Measurements from ENCODE around the gene RASGRP4. TPM values are rescaled to one million over a fixed set of nuclear protein-coding genes. Genes with fewer than 3 reads are reported as not detected.

RASGRP4 gene
- total and polyA plus RNA-seq, 10 of the 15 experiments (the other 5 are each of a cell fraction or from before 2014, with no cell fraction given) = 0.24 to 7.4 (median 3.3) TPM

- TF ChIP-seq, protein P1, sequence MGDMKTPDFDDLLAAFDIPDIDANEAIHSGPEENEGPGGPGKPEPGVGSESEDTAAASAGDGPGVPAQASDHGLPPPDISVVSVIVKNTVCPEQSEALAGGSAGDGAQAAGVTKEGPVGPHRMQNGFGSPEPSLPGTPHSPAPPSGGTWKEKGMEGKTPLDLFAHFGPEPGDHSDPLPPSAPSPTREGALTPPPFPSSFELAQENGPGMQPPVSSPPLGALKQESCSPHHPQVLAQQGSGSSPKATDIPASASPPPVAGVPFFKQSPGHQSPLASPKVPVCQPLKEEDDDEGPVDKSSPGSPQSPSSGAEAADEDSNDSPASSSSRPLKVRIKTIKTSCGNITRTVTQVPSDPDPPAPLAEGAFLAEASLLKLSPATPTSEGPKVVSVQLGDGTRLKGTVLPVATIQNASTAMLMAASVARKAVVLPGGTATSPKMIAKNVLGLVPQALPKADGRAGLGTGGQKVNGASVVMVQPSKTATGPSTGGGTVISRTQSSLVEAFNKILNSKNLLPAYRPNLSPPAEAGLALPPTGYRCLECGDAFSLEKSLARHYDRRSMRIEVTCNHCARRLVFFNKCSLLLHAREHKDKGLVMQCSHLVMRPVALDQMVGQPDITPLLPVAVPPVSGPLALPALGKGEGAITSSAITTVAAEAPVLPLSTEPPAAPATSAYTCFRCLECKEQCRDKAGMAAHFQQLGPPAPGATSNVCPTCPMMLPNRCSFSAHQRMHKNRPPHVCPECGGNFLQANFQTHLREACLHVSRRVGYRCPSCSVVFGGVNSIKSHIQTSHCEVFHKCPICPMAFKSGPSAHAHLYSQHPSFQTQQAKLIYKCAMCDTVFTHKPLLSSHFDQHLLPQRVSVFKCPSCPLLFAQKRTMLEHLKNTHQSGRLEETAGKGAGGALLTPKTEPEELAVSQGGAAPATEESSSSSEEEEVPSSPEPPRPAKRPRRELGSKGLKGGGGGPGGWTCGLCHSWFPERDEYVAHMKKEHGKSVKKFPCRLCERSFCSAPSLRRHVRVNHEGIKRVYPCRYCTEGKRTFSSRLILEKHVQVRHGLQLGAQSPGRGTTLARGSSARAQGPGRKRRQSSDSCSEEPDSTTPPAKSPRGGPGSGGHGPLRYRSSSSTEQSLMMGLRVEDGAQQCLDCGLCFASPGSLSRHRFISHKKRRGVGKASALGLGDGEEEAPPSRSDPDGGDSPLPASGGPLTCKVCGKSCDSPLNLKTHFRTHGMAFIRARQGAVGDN (IDR thresholded peaks at IDR 0.05) = 0 out of 2 replicates have a peak, but pooled peaks have one; percentile 30
- TF ChIP-seq PAX8 (IDR thresholded peaks at IDR 0.05) (peak; percentile 44; the same call in 1 of the 2 replicates), TAF1 (IDR thresholded peaks at IDR 0.05; ENCODE audit: borderline replicate concordance, low read depth, low read length) (no peak)
These were observed 52.1 kb downstream of the RASGRP4 start (continued) for GRCh38 chr19:38373907-38374331.

DNA sequence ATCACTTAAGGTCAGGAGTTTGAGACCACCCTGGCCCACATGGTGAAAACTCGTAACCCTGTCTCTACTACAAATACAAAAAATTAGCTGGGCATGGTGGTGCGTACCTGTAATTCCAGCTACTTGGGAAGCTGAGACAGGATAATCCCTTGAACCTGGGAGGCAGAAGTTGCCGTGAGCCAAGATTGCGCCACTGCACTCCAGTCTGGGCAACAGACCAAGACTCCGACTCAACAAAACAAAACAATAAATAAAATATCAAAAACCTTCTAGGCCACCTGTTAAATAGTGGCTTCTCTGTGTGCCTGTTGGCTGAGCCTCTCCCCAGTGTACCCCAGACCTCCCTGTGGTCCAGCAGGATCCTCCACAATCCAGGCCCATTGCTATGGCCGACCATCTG, 54.9 kb downstream of the RASGRP4 start:
- in situ Hi-C loops (cut with MboI) (loop anchor here (5.0 kb wide), 1 partner anchor 34 kb away; the partner anchor contains the start of gene CATSPERG), intact Hi-C loops (cut with micrococcal nuclease; ENCODE audit: unreplicated experiment) (no loop called here)
- H3K4me3 ChIP-seq = no peak overlapping the region
- RAD21 ChIA-PET (ENCODE audit: unreplicated experiment) = no interaction called here
- DNase-seq (ENCODE audit: low read depth, low spot score) (no peak), FAIRE-seq (no peak), ATAC-seq (no peak)
- POLR2A ChIA-PET = no interaction called here
- SMC1A ChIA-PET (ENCODE audit: uncharacterized antibody, unreplicated experiment) = no interaction called here
- no peak overlapping the region for H3K4me2 ChIP-seq (ENCODE audit: control insufficient read depth, insufficient read depth)
- no peak for TF ChIP-seq BRCA1 (IDR thresholded peaks at IDR 0.05; ENCODE audit: low read depth, low read length)
- TF ChIP-seq PKNOX1 (IDR thresholded peaks at IDR 0.05) = no peak
- TF ChIP-seq CBX5 (IDR thresholded peaks at IDR 0.05; ENCODE audit: low read depth) = no peak
- no peak for TF ChIP-seq STAT1 (conservative IDR thresholded peaks at IDR 0.05)
- no peak for TF ChIP-seq IRF4 (IDR thresholded peaks at IDR 0.05; ENCODE audit: low read depth, low read length)
- TF ChIP-seq MXI1 (IDR thresholded peaks at IDR 0.05; ENCODE audit: low read depth, low read length) = no peak
- no peak for TF ChIP-seq RUNX3 (IDR thresholded peaks at IDR 0.05; ENCODE audit: low read length)
- no peak for TF ChIP-seq NFYB (IDR thresholded peaks at IDR 0.05; ENCODE audit: insufficient read depth, low read depth, low read length)
- no peak for TF ChIP-seq NBN (IDR thresholded peaks at IDR 0.05)
- TF ChIP-seq CREB1 (IDR thresholded peaks at IDR 0.05; ENCODE audit: low read depth) = no peak
- no peak for TF ChIP-seq ATF2 (IDR thresholded peaks at IDR 0.05; ENCODE audit: low read length)
- no peak for TF ChIP-seq MYB (IDR thresholded peaks at IDR 0.05; ENCODE audit: borderline replicate concordance, low read depth, low read length)
- peaks cover 15% of the 10 kb centered on the region for H3K79me2 ChIP-seq (ENCODE audit: control insufficient read depth, insufficient read depth, low read length)
- no peak overlapping the region for H3K27ac ChIP-seq (ENCODE audit: control insufficient read depth, insufficient read depth)
- no peak overlapping the region for H3K9ac ChIP-seq (ENCODE audit: control insufficient read depth, insufficient read depth, low read length)
- 50% methylated on average over 6 of the region's 6 CpGs for WGBS (ENCODE audit: insufficient coverage, insufficient replicate concordance, low lambda C conversion rate, missing lambda C conversion rate)
- peaks cover 6% of the 10 kb centered on the region for H3K4me1 ChIP-seq (ENCODE audit: control insufficient read depth, insufficient read depth, low read length)
- no peak overlapping the region for H2AFZ ChIP-seq (ENCODE audit: control insufficient read depth, low read depth, low read length)
- H3K9me3 ChIP-seq (replicated peaks; ENCODE audit: control insufficient read depth, insufficient read depth, low read length) = no peaks in the 10 kb centered on the region
- H3K27me3 ChIP-seq (replicated peaks in 1 of 2; ENCODE audit: control insufficient read depth in 2 of 2, insufficient read depth in 2 of 2, low read length in 1 of 2) = peaks cover 0 to 2% of the 10 kb centered on the region in 2 experiments; a peak in 1 of 4 replicates
- no TSS peak for BruUV-seq (replicated peaks)
- peaks cover 0 to 3% of the 10 kb centered on the region in 2 experiments; a peak in 1 of 4 replicates for H3K36me3 ChIP-seq (ENCODE audit: control insufficient read depth in 2 of 2, insufficient read depth in 2 of 2, low read length in 1 of 2)
- no peaks in the 10 kb centered on the region for H4K20me1 ChIP-seq (ENCODE audit: control insufficient read depth, insufficient read depth)
- CTCF ChIA-PET = no interaction called here

Data from GM12878 (cell line).